WTC11 (cell line): Measurements from ENCODE around the gene ARRB2.

Experiments used
- CTCF ChIP-seq: fragments of 200-600 bp; IDR thresholded peaks from 2 replicates; pipeline ENCODE4 v1.8.0; 2022; ENCODE audit warnings: antibody characterized with exemption
- RELA ChIP-seq: sonication (generic); formaldehyde crosslinking; IDR thresholded peaks from 2 replicates; pipeline ENCODE4 v1.8.1; 2022; ENCODE audit warnings: missing genetic modification reagents, mild to moderate bottlenecking, borderline replicate concordance

GRCh38 chr17:4759776-4760236 lies 49.4 kb downstream of the ARRB2 start:
- no peak for TF ChIP-seq RELA
- TF ChIP-seq CTCF: no peak
